Measurements from ENCODE around the gene L1CAM.
"Not testable (repeated sequence)": the region's sequence is repeated elsewhere in the genome, so short reads cannot be mapped to it uniquely, and the experiment has no call there.

The L1CAM gene

DNA sequence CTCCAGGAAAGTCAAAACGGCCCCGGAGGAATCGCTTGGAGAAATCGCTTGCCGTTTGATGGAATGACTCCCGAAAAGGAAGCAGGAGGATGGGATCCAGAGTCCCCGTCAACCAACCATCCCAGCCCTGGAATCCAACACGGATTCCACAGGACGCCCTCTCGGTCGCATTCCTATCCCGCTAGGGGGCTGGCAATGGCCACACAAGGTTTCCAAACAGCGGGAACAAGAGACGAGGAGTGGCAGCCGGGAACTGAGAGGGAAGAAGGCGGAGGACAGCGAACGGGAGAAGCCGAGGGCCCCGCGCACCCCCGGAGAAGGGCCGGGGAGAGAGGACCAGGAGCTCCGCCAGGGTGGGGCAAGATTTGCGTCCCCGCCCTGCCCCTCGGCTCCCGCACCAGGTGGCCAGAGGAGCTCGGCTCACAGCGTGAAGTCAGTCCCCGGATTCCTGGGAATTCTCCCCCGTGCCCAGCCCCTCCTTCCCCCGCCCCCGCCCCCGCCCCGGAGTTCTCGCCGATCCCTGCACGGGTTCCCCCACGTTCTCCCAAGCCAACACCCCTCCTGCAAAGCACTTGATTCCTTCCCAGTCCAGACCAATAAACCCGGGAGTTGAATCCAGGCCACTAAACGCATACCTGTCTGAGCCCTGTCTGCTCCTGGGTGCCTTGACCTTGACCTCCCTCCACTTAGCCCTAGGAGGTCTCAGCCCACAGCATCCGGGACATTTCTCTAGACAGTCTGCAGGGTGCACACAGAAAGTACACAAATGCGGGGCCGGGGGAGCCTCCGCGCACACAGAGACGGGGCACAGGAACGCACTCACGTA is 57.0 kb downstream of the L1CAM start:
- DNase-seq, result no peak

DNA sequence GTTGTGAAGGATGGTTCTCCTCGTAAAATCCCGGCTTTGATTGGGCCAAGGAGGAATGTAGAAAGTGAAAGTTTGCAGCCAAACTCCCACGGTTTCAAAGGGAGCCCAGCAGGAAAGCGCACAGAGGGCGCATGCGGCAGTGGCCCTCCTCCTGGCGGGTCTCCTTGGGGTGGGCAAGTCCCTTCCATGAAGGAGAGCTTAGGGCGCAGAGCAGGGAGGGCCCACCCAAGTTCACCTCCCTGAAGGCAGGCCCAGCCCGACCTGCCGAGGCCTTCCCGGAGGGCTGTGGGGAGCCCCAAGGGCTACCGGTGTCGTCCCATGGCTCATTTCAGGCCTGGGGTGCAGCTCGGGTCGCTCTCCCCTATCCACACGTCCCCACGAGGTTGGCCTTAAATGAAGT is 57.7 kb downstream of the L1CAM start:
- DNase-seq, result no peak

DNA sequence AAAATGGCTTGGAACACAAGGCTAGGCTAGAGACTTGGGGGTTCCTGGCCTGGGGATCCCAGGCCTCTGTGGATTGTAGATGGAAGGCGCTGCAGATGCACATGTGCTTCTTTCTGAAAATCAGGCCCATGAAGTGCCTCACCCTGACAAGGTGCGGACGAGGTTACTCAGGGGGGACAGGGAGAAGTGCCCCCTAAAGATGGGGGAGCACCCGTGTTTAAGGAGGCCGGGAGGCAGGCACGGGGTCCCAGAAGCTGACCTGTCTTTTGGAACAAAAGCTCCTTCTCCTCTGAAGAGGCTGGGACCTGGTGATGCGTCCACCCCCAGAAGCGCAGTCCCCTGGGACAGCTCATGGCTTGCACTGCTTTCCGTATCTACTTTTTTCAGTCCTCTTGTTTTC is 58.1 kb downstream of the L1CAM start:
- no peak for DNase-seq

GRCh38 chrX:153827016-153827415 is 59.0 kb downstream of the L1CAM start:
- no peak for DNase-seq

GRCh38 chrX:153825042-153825441 is 60.9 kb downstream of the L1CAM start:
- no peak for DNase-seq

GRCh38 chrX:153824348-153824747 is 61.6 kb downstream of the L1CAM start:
- DNase-seq, result no peak

DNA sequence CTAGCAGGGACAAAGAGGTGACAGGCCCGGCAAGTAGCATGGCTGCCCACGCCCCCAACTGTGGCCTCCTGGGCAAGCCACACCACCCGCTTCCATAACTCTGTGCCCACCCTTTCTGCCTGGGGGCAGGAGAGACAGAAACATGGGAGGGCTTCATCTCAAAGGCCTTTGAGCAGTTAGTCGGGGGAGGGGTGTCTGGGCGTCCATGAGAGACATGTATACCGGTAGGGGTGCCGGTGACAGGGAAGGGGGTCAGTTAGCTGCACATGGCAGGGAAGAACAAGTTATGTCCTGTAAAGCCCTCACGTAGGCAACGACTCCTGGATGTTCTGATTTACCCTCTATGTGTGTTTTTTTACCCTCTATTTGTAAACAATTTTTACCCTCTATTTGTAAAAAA is 64.9 kb downstream of the L1CAM start:
- DNase-seq, result no peak

- DNase-seq, result peak; percentile 32
These were observed 65.4 kb downstream of the L1CAM start for GRCh38 chrX:153820601-153821000.

DNA sequence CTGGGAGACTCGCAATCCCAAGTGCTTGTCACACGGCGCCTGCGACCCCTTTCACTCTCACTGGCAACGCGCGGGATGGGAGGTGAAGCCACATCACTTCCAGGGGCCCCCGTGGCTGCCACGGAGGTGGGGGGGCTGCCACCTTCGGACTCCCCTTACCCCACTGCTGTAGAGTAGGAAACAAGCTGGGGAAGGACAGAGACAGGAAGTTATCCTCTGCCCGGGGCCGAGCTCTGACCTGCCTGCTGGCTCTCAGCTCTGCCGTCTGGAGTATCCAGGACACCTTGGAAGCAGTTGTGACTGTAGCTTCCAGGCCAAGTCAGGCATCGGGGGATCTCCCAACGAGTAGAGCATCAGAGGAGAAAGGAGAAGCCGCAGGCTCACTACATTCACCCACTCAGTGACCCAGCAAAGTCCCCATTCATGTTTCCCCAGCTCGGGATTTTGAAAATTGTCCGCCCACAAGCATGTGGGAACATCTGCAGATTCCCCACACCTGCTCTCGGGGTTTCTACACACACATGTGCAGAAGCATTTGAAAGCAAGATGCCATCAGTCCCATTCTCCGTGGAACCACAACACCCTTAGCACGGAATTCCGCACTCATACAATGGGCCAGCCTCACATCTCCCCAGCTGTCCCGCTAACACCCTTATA is 66.5 kb downstream of the L1CAM start:
- DNase-seq, result no peak

DNA sequence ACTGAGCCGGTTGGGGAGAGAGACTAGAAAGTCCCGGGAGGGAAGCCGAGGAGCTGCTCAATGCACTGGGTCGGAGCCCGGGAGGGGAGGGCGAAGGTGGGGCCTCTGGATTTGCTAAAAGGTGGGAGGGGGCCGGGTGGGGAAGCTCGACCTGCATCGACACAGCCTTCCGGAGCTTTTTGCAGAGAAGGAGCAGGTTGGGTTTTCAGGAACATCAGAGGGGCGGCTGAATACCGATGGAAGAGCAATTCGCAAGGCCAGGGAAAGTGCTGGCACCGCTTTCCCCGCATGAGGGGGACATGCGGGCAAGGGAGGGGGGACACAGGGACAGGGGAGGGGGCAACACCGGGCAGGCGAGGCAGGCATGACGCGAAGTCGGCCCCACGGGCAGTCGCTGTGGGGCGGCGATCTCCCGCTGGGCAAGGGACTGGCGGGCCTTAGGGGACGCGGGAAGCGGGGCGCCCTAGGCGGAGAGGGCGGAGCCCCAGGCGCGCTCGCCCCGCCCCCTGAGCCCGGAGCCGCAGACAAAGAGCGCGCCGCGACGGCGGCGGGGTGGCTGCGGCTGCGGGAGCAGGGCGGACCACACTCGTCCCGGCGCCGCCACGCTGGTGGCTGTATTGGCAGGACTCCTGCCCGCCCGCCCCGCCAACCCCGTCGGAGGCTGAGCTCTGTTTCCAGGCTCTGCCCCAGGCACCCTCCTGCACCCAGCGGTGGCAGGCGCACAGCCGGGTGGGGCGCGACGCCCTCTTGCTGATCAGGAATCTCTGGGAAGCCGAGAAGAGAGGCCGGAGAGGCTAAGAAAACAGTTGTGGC is 67.2 kb downstream of the L1CAM start:
- DNase-seq, result peak; percentile 15

- not testable (repeated sequence) for DNase-seq
These were observed 67.9 kb downstream of the L1CAM start for GRCh38 chrX:153818064-153818463.

DNA sequence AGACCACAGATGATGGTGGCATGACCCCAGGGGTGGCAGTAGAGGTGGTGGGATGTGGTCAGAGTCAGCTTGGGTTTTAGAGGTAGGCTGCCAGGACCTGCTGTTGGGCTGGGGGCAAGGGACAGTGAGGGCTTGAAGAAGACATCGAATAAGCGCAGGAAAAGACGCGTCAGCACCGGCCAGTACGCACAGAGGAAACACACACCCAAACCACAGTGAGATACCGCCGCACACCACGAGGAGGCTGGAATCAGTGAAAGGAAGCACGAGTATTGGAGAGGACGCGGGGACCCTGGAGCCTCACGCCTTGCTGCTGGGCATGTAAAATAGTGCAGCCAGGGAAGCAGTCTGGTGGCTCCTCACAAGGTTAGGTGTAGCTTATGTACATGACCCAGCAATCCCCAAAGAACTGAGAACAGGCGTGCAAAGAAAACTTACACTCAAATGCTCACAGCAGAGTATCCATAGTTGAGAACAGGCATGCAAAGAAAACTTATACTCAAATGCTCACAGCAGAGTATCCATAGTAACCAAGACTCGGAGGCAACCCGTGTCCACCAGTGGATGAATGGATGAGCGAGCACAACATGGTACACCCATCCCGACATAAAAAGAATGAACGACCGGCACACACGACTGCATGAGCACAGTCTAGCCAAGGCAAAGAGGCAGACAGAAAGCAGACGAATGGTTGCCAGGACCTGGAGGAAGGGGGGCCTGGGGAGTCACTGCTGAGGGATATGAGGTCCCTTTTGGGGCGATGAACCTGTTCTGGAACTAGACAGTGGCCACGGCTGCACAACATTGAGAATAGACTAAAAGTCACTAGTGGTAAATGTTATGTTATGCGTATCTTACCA is 68.9 kb downstream of the L1CAM start:
- no peak for DNase-seq

DNA sequence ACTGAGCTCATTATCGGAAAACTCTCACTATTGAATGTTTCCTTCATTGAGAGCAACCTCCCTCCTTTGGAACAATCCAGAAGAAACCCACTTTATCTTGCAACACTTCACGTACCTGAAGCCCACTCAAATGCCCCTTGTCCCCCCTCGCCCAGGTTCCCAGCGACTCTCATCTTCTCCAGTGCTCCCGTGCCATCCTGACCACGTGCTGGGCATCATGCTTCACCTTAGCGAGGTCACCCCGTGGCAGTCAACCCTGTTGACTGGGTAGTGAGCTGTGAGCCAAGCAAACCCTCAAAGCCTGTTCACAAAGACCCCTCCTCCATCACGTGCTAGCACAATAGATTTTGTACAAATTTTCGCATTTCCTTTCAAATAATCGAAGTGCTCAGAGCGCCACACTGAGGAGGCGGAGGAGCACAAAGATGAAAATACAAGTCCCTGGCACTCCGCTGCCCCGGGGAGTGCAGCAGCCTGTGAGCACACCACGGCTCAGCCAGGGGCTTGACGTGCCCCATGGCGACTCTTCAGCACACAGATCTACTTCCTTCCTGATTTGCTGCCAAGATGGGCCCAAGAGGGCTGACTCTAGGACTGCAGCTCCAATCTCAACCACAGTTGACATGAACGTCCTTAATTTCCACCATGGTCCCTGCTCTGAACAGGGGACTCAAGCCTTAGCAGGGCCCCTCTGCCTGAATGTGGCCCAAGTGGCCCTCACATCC is 71.2 kb downstream of the L1CAM start:
- DNase-seq, result no peak

GRCh38 chrX:153813161-153813560 is 72.8 kb downstream of the L1CAM start:
- DNase-seq, result no peak

DNA sequence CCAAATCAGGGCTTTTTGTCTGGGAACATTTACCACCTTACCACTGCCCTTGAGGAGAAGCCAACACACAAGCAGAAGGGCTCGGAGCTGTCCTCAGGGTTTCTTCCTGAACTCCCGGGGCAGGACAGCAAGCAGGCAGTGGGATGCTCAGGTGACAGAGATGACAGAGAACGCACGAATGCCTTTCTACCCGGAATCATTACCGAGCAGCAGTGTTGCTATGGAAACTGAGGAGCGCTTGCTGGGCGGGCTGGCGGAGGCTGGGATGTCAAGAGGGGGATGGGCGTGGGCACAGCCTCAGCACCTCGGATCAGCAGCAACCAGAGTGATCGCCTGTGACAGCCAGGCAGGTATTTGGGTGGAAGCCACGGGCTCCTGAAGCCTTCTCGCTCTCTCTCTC is 73.8 kb downstream of the L1CAM start:
- no peak for DNase-seq
